Activated naive CD4-positive, alpha-beta T cell treated with anti-CD3 and anti-CD28 coated beads, Interleukin-2, amount 50 U/mL, for 72 hours (primary cell): Measurements from ENCODE around the gene WIPF3. TPM values are rescaled to one million over a fixed set of nuclear protein-coding genes. Genes with fewer than 3 reads are reported as not detected.
A peak's percentile ranks its signal among the peaks of the same experiment; 100 is the strongest.

Experiments used
- ATAC-seq, 2 donors: fragments of 150-1000 bp; cut with Tn5 transposase; 2 replicates each; pipeline ENCODE4 v1.10.0; 2021; ENCODE audit warnings: mild to moderate bottlenecking in 2 of 2, moderate library complexity in 2 of 2
- DNase-seq, 2 donors: peaks; one replicate each; pipeline ENCODE4 v3.0.0; 2021 to 2022; ENCODE audit warnings: low spot score in 2 of 2
- H3K27ac Mint-ChIP-seq, 2 donors: one replicate each; pipeline ENCODE4 v1.8.0; 2022; ENCODE audit warnings: mild to moderate bottlenecking in 2 of 2, mixed read lengths in 2 of 2
- H3K36me3 Mint-ChIP-seq, 2 donors: one replicate each; pipeline ENCODE4 v1.8.0; 2022; ENCODE audit warnings: mixed read lengths in 2 of 2
- H3K9me3 Mint-ChIP-seq, 2 donors: one replicate each; pipeline ENCODE4 v1.8.0; 2022; ENCODE audit warnings: mixed read lengths in 2 of 2
- total RNA-seq, 2 donors: library from RNA; stranded (reverse); gene quantifications; one replicate each; pipeline ENCODE4 v1.2.3, GENCODE V29; 2022

WIPF3 gene
- total RNA-seq, 2 donors from 2014 or later, result not detected

- no peaks in the 10 kb centered on the region for H3K36me3 Mint-ChIP-seq
- DNase-seq (no peak), ATAC-seq (no peak)
- no peaks in the 10 kb centered on the region for H3K9me3 Mint-ChIP-seq
- H3K27ac Mint-ChIP-seq, result no peak overlapping the region
Observed at GRCh38 chr7:29858191-29858951, 52.1 kb downstream of the WIPF3 start.

GRCh38 chr7:29859104-29859503 lies 52.8 kb downstream of the WIPF3 start:
- no peak for ATAC-seq
- H3K36me3 Mint-ChIP-seq, result no peaks in the 10 kb centered on the region

GRCh38 chr7:29859524-29860185 lies 53.3 kb downstream of the WIPF3 start:
- no peak for DNase-seq
- no peak for ATAC-seq
- H3K9me3 Mint-ChIP-seq, result no peaks in the 10 kb centered on the region
- no peak overlapping the region for H3K27ac Mint-ChIP-seq
- no peaks in the 10 kb centered on the region for H3K36me3 Mint-ChIP-seq

More at GRCh38 chr7:29859104-29859503, 52.8 kb downstream of the WIPF3 start:
- no peak for DNase-seq
- H3K27ac Mint-ChIP-seq, result no peak overlapping the region
- H3K9me3 Mint-ChIP-seq, result no peaks in the 10 kb centered on the region

- DNase-seq, result no peak
- no peak for ATAC-seq
- Mint-ChIP-seq H3K36me3 (no peaks in the 10 kb centered on the region), H3K9me3 (no peaks in the 10 kb centered on the region), H3K27ac (no peak overlapping the region)
Observed at GRCh38 chr7:29860186-29860585, 53.9 kb downstream of the WIPF3 start.

GRCh38 chr7:29861884-29862283 lies 55.6 kb downstream of the WIPF3 start:
- DNase-seq, result no peak
- Mint-ChIP-seq H3K9me3 (no peaks in the 10 kb centered on the region), H3K27ac (no peak overlapping the region), H3K36me3 (no peaks in the 10 kb centered on the region)
- no peak for ATAC-seq

- Mint-ChIP-seq H3K27ac (no peak overlapping the region), H3K9me3 (no peaks in the 10 kb centered on the region), H3K36me3 (no peaks in the 10 kb centered on the region)
- no peak for ATAC-seq
- DNase-seq, result no peak
Observed at GRCh38 chr7:29864656-29865055, 58.3 kb downstream of the WIPF3 start.

GRCh38 chr7:29865526-29865925 lies 59.2 kb downstream of the WIPF3 start:
- no peak for ATAC-seq

GRCh38 chr7:29866490-29866930 lies 60.2 kb downstream of the WIPF3 start:
- Mint-ChIP-seq H3K27ac (peak overlapping the region in 1 of 2 donors; percentile 74), H3K9me3 (no peaks in the 10 kb centered on the region), H3K36me3 (no peaks in the 10 kb centered on the region)
- DNase-seq, result no peak
- ATAC-seq, result no peak

More at GRCh38 chr7:29865526-29865925, 59.2 kb downstream of the WIPF3 start:
- Mint-ChIP-seq H3K36me3 (no peaks in the 10 kb centered on the region), H3K9me3 (no peaks in the 10 kb centered on the region), H3K27ac (no peak overlapping the region)
- DNase-seq, result no peak

GRCh38 chr7:29871787-29872398 lies 65.6 kb downstream of the WIPF3 start:
- Mint-ChIP-seq H3K27ac (no peak overlapping the region), H3K36me3 (no peaks in the 10 kb centered on the region), H3K9me3 (no peaks in the 10 kb centered on the region)
- no peak for DNase-seq
- no peak for ATAC-seq

- no peaks in the 10 kb centered on the region for H3K36me3 Mint-ChIP-seq
- H3K9me3 Mint-ChIP-seq, result no peaks in the 10 kb centered on the region
- no peak overlapping the region for H3K27ac Mint-ChIP-seq
- no peak for ATAC-seq
- no peak for DNase-seq
Observed at GRCh38 chr7:29873644-29874294, 67.5 kb downstream of the WIPF3 start.

GRCh38 chr7:29875741-29876140 lies 69.4 kb downstream of the WIPF3 start:
- no peak for ATAC-seq
- no peak for DNase-seq
- Mint-ChIP-seq H3K36me3 (no peaks in the 10 kb centered on the region), H3K27ac (no peak overlapping the region), H3K9me3 (no peaks in the 10 kb centered on the region)

- no peaks in the 10 kb centered on the region for H3K36me3 Mint-ChIP-seq
- no peak overlapping the region for H3K27ac Mint-ChIP-seq
- DNase-seq (no peak), ATAC-seq (no peak)
- no peaks in the 10 kb centered on the region for H3K9me3 Mint-ChIP-seq
Observed at GRCh38 chr7:29877196-29877595, 70.9 kb downstream of the WIPF3 start.

- no peak overlapping the region for H3K27ac Mint-ChIP-seq
- ATAC-seq (no peak), DNase-seq (no peak)
- no peaks in the 10 kb centered on the region for H3K36me3 Mint-ChIP-seq
- no peaks in the 10 kb centered on the region for H3K9me3 Mint-ChIP-seq
Observed at GRCh38 chr7:29878081-29878688, 71.9 kb downstream of the WIPF3 start.

- Mint-ChIP-seq H3K36me3 (no peaks in the 10 kb centered on the region), H3K27ac (no peak overlapping the region), H3K9me3 (no peaks in the 10 kb centered on the region)
- ATAC-seq (peak; percentile 64 to 69), DNase-seq (no peak)
Observed at GRCh38 chr7:29879609-29880008, 73.3 kb downstream of the WIPF3 start.

- no peak for DNase-seq
- Mint-ChIP-seq H3K27ac (peak overlapping the region in 1 of 2 donors; percentile 67), H3K36me3 (no peaks in the 10 kb centered on the region), H3K9me3 (no peaks in the 10 kb centered on the region)
- ATAC-seq, result no peak
Observed at GRCh38 chr7:29881724-29882123, 75.4 kb downstream of the WIPF3 start.

- ATAC-seq (no peak), DNase-seq (no peak)
- Mint-ChIP-seq H3K9me3 (no peaks in the 10 kb centered on the region), H3K27ac (no peak overlapping the region), H3K36me3 (no peaks in the 10 kb centered on the region)
Observed at GRCh38 chr7:29882481-29882880, 76.2 kb downstream of the WIPF3 start.
